SU-DHL-6 (cell line): ENCODE measurements around the gene RNF38.

Source experiments
- EZH2phosphoT487 ChIP-seq: fragments of 200-600 bp; sonication (generic), shearing (Covaris generic); conservative IDR thresholded peaks from 2 replicates; pipeline ENCODE4 v1.6.1; 2018; ENCODE audit warnings: mild to moderate bottlenecking, antibody characterized with exemption, low read length, moderate library complexity, mixed read lengths
- TF ChIP-seq, protein P1 (sequence below): fragments of 200-600 bp; sonication (generic); IDR thresholded peaks from one replicate; pipeline ENCODE4 v1.5.1; 2017; ENCODE audit warnings: antibody characterized with exemption, mild to moderate bottlenecking, low read length, moderate library complexity; ENCODE audit not compliant: insufficient read depth, poor library complexity, severe bottlenecking

DNA sequence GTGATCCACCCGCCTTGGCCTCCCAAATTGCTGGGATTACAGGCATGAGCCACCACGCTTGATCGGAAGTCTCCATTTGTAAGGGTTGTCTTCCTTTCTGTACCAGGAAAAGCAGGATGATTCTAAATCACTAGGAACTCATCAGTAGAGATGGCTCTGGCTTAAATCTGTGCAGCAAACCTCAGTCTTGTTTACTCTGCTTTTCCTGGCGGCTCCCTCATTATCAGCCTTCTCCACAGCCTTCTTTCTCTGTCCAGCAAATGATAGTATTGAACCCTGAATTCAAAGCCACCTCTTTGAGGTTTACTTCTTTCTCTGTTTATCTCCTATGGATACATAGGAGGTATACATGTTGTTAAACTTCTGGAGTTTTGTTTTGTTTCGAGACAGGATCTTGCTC, 98.8 kb downstream of the RNF38 start:
- TF ChIP-seq, protein P1, sequence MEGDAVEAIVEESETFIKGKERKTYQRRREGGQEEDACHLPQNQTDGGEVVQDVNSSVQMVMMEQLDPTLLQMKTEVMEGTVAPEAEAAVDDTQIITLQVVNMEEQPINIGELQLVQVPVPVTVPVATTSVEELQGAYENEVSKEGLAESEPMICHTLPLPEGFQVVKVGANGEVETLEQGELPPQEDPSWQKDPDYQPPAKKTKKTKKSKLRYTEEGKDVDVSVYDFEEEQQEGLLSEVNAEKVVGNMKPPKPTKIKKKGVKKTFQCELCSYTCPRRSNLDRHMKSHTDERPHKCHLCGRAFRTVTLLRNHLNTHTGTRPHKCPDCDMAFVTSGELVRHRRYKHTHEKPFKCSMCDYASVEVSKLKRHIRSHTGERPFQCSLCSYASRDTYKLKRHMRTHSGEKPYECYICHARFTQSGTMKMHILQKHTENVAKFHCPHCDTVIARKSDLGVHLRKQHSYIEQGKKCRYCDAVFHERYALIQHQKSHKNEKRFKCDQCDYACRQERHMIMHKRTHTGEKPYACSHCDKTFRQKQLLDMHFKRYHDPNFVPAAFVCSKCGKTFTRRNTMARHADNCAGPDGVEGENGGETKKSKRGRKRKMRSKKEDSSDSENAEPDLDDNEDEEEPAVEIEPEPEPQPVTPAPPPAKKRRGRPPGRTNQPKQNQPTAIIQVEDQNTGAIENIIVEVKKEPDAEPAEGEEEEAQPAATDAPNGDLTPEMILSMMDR, result no peak
- no peak for TF ChIP-seq EZH2phosphoT487
